Measurements from ENCODE around the gene TREM2.
"Not testable (repeated sequence)": the region's sequence is repeated elsewhere in the genome, so short reads cannot be mapped to it uniquely, and the experiment has no call there.

Gene TREM2

DNA sequence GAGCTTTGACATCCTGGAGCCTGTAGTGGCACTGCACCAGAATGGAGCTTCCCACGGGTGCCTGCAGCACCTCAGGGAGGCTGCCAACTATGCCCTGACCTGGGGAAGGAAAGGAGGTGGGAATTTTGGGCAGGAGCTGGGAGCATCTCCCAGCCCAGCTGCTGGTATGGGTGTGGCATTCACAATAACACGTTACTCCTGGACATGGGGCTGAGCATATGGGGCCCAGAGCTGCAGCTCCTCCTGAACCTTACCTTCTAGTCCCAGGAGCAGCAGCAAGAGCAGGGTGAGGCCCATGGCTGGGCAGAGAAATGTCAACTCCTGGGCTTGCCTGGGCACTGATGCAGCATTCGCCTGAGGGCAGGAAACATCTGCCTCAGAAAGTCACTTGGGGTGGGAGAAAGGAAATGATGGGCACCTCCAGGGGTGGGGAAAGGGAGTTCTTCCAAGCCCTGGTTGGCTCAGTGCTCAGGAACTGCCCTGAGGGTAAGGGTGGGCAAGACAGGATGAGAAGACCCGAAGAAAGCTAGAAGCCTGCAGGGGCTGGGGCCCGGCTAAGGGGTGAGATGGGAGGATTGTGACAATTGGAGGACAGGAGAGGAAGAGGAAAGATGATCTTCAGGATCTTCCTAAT is 8.8 kb downstream of the TREM2 start, which contains the start of gene TREML1:
TSS of gene TREML1 (minus strand) at position 356 of the 634 bp plus-strand sequence. CDS start at position 297, 59 bp downstream.
- DNase-seq (ENCODE audit: low read depth) = no peak

GRCh38 chr6:41153451-41153850 is 9.5 kb downstream of the TREM2 start:
- no peak for DNase-seq (ENCODE audit: low read depth)

DNA sequence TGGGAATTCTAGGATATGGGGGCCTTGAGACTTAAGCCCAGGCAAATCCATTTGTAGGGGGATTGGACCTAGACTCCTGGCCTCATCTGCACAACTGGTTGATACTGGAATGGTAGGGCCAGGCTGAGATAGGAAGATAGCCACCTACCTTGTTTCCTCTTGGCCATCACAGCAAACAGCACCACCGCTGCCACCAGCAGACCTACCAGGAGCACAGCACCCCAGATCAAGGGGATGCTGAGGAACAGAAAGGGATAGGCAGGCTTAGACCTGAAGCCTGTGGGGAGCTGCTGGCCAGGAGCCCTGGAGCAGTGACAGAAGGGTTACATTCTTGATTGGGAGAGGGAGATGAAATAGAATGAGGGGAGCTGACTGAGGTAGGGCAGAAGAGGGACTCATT is 12.2 kb downstream of the TREM2 start:
- no peak for DNase-seq (ENCODE audit: low read depth)

DNA sequence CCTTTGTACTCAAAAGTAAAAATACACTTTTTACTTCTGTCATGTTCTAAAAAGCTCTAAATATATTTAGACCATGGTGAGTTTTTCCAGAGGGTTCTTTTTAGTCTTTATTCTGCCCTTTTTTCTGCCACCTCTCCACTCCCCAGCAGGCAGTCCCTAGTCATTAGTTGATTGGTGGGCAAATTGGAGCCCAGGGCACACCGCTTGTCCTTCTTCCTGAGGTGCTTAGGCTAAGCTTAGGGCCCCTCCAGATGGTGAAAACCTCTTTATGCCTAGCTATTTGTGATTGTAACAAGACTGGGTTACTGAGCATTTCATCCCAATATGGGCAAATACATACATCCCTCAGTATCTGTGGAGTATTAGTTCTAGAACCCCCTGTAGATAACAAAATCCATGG is 15.0 kb downstream of the TREM2 start:
- no peak for DNase-seq (ENCODE audit: low read depth)

DNA sequence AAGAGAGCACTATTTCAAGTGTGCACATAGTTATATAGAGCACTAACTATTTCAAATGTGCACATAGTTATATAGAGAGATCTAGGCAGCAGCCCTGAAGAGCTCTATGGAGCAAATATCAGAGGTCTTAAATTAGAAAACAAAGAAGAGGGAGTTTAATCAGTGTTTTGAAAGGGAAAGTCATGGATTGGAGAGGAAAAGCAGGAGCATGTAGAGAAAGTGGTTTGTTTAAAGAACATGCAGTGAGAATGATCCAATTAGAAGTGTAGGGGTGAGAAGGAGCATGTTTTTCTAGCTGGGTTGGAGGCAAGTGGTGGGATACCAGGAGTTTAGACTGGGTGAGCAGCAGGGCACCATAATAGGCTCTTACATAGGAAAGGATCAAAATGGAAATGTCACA is 26.0 kb downstream of the TREM2 start:
- DNase-seq (ENCODE audit: low read depth) = no peak

GRCh38 chr6:41135062-41135832 is 27.7 kb downstream of the TREM2 start:
- no peak for DNase-seq (ENCODE audit: low read depth)

GRCh38 chr6:41132254-41132653 is 30.7 kb downstream of the TREM2 start:
- DNase-seq (ENCODE audit: low read depth) = no peak

DNA sequence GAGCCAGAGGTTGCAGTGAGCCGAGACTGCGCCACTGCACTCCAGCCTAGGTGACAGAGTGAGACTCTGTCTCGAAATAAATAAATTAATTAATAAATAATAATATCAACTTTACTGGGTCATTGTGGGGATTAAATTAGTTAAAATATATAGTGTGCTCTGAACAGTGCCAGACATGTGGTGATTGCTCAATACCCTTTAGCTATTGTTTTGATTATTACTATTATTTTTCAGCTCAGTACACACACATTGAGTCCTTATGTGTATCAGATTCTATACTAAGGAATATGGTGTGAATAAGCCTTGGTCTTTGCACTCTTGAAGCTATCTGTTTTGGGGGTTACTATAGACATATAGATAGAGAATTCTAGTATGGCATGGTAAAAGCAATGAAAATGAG is 37.6 kb downstream of the TREM2 start:
- DNase-seq (ENCODE audit: low read depth) = no peak

DNA sequence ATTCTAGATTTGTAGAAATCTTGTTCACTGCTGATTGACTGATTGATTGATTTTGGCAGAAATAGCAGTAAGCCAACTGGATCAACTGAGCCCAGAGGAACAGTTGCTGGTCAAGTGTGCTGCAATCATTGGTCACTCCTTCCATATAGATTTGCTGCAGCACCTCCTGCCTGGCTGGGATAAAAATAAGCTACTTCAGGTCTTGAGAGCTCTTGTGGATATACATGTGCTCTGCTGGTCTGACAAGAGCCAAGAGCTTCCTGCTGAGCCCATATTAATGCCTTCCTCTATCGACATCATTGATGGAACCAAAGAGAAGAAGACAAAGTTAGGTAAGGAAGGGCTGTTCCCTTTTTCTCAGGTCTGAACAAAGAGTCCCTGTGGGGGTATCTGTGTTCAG is 40.0 kb downstream of the TREM2 start:
- DNase-seq (ENCODE audit: low read depth) = no peak

DNA sequence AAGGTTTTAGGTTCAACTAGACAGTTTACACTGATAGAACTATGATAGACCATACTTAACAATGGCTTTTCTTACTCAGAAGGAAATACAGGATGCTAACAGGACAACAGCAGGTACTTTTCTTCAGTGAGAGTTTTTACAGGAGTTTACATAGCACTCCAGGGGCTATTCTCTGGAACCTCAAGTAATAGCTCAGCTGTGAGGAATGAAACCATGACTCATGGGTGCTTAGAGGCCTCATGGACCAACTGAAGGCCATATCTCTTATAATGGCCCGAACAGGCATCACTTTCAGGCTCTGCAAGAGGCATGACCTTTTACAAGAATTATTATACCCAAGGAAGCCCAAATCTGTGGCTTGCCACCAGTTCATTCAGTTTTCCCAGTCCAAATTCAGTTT is 40.5 kb downstream of the TREM2 start:
- DNase-seq (ENCODE audit: low read depth) = no peak

DNA sequence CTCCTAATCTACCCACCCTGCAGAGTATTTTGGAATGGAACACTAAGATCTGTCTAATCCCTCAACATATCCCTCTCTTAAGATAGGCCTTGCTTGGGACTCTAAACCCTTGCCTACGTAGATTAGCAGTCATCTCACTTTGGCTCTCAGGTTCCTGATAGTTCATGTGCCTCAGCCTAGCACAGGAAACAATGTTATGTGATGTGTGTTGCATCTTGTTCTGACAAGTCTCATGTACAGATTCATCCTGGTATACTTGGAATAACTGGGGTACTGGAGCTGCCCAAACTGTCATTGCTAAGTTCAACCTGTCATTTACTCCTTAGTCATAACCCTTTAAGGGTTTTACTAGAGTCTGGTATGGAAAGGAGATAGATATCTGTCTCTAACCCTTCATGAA is 42.9 kb downstream of the TREM2 start:
- DNase-seq (ENCODE audit: low read depth) = no peak

GRCh38 chr6:41119508-41119907 is 43.4 kb downstream of the TREM2 start:
- DNase-seq (ENCODE audit: low read depth) = no peak

GRCh38 chr6:41115027-41115426 is 47.9 kb downstream of the TREM2 start:
- not testable (repeated sequence) for DNase-seq (ENCODE audit: low read depth)

DNA sequence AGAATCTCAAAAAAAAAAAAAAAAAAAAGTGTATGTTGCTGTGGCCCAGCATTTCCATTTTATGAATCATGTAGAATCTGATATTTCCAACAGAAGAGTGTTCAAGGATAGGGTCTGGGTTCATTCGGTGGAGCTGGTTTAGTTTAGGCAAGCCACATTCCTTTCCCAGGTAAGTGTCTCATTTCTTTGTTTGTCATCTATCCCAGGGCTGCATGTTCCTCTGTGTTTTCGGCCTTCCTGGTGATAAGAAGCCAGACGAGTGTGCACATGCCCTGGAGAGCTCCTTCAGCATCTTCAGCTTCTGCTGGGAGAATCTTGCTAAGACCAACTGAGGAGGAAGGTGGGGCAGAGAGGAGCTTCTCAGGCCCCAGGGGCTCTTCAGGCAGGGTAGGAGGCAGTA is 51.9 kb downstream of the TREM2 start:
- DNase-seq (ENCODE audit: low read depth) = no peak
